ENCODE data around the gene ELF4. TPM values are rescaled to one million over a fixed set of nuclear protein-coding genes. Genes with fewer than 3 reads are reported as not detected.

Gene ELF4
- total RNA-seq, 1 donor from 2014 or later = 9.0 TPM

DNA sequence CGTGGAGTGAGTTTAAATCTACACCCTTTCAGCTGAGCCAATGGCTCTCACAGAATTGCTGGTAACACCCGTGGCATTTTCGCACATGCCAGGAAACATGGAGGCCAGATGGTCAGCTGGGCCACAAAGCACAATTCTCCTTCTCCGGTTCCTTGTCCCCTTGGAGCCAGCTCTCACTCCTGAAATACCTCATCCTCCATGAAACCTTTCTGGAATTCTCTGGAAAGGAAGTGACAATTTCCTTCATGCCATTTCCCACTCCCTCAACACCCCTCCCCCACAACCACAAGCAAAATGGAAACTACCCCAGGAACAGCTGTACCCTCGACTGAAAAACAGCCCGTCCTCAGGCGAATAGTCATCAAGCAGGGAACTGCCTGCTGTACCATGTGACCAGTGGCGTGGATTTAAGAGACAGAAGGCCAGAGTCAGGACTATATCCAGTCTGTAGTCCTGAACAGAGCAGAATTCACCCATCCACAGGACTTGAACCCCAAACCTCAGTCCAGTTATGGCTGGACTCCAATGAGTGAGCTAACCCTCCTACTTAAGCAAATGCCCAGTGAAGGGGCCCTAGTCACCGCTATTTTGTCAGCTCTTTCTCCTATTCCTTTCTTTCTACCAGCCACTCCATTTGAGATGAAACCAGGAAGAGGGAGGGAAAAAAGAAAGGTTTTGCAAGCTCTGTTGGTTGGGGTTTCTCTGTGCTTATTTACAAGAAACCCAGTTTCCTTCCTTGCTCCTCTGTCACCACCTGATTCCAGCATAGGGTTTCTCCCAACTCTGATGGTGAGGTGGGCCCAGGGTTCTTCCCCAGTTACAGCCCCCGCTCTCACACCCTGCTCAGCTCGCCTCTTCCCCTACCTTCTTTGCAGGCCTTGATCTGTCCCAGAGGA lies 24.5 kb downstream of the ELF4 start:
- no peak overlapping the region for H3K4me3 ChIP-seq (ENCODE audit: low read depth, low read length)
- no peaks in the 10 kb centered on the region for H3K27me3 ChIP-seq (ENCODE audit: control insufficient read depth, insufficient read depth, low read length)
- TF ChIP-seq, protein P1, sequence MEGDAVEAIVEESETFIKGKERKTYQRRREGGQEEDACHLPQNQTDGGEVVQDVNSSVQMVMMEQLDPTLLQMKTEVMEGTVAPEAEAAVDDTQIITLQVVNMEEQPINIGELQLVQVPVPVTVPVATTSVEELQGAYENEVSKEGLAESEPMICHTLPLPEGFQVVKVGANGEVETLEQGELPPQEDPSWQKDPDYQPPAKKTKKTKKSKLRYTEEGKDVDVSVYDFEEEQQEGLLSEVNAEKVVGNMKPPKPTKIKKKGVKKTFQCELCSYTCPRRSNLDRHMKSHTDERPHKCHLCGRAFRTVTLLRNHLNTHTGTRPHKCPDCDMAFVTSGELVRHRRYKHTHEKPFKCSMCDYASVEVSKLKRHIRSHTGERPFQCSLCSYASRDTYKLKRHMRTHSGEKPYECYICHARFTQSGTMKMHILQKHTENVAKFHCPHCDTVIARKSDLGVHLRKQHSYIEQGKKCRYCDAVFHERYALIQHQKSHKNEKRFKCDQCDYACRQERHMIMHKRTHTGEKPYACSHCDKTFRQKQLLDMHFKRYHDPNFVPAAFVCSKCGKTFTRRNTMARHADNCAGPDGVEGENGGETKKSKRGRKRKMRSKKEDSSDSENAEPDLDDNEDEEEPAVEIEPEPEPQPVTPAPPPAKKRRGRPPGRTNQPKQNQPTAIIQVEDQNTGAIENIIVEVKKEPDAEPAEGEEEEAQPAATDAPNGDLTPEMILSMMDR (IDR thresholded peaks at IDR 0.05; ENCODE audit: insufficient read depth, low read length, severe bottlenecking) = no peak
- FAIRE-seq (no peak), DNase-seq (ENCODE audit: low read depth) (no peak)
- H3K36me3 ChIP-seq (ENCODE audit: control insufficient read depth, insufficient read depth, low read length) = peaks cover 1% of the 10 kb centered on the region

- FAIRE-seq (no peak), DNase-seq (ENCODE audit: low read depth) (no peak)
- H3K36me3 ChIP-seq (ENCODE audit: control insufficient read depth, insufficient read depth, low read length) = peaks cover 1% of the 10 kb centered on the region
- TF ChIP-seq, protein P1 (IDR thresholded peaks at IDR 0.05; ENCODE audit: insufficient read depth, low read length, severe bottlenecking) = no peak
- no peaks in the 10 kb centered on the region for H3K27me3 ChIP-seq (ENCODE audit: control insufficient read depth, insufficient read depth, low read length)
- no peak overlapping the region for H3K4me3 ChIP-seq (ENCODE audit: low read depth, low read length)
Measured at GRCh38 chrX:130084631-130085237, 25.6 kb downstream of the ELF4 start.

DNA sequence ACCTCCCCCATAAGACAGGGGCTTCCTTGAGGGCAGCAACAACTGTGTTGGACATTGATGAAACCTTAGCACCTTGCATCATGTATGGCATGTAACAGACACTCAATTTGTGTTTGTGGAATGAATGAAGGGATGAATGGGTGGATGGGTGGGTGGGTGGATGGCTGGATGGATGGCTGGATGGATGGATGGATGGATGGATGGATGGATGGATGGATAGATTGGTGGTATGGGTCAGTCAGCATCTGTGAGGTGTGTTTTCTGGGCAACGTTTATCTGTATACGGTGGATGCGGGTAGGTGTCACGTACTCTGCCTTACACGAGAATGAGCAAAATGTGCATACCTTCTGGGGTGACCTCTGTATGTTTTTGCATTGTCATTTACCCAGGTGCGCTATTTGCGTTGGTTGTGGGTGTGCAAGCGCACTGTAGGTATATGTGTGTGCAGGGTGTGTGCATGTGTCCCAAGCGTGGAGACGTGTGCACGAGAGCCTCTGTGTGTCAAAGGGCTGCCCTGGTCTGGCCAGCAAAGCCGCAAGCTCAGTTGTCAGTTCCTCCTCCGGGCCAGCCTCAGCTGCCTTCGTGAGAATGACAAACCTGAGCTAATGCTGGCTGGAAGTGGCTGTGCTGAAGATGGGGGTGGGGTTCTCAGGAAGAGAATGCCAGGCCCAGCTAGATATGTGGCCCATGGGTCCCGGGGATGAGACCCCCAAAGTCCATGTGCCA lies 26.5 kb downstream of the ELF4 start:
- DNase-seq (ENCODE audit: low read depth) (no peak), FAIRE-seq (no peak)
- Histone ChIP-seq H3K36me3 (ENCODE audit: control insufficient read depth, insufficient read depth, low read length) (peaks cover 1% of the 10 kb centered on the region), H3K27me3 (ENCODE audit: control insufficient read depth, insufficient read depth, low read length) (no peaks in the 10 kb centered on the region), H3K4me3 (ENCODE audit: low read depth, low read length) (no peak overlapping the region)
- TF ChIP-seq, protein P1 (IDR thresholded peaks at IDR 0.05; ENCODE audit: insufficient read depth, low read length, severe bottlenecking) = no peak

DNA sequence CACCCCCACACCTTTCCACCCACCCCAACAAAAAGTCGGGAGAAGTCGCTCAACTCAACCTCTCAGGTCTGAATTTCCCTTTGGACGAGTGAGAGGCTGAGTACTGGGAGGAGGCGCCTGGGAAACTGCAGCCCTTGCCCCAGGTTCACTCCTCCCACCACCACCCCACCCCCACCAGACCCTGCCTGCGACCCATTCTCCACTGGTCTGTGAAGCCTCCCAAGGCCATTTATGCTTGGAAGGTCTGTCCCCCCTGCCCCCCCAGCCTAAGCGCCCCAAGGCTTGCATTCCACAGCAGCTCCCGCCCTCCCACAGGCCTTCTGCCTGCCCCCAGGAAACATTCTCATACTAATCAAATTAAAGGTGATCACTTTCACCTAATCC lies 27.2 kb downstream of the ELF4 start:
- FAIRE-seq = no peak
- peaks cover 1% of the 10 kb centered on the region for H3K36me3 ChIP-seq (ENCODE audit: control insufficient read depth, insufficient read depth, low read length)

DNA sequence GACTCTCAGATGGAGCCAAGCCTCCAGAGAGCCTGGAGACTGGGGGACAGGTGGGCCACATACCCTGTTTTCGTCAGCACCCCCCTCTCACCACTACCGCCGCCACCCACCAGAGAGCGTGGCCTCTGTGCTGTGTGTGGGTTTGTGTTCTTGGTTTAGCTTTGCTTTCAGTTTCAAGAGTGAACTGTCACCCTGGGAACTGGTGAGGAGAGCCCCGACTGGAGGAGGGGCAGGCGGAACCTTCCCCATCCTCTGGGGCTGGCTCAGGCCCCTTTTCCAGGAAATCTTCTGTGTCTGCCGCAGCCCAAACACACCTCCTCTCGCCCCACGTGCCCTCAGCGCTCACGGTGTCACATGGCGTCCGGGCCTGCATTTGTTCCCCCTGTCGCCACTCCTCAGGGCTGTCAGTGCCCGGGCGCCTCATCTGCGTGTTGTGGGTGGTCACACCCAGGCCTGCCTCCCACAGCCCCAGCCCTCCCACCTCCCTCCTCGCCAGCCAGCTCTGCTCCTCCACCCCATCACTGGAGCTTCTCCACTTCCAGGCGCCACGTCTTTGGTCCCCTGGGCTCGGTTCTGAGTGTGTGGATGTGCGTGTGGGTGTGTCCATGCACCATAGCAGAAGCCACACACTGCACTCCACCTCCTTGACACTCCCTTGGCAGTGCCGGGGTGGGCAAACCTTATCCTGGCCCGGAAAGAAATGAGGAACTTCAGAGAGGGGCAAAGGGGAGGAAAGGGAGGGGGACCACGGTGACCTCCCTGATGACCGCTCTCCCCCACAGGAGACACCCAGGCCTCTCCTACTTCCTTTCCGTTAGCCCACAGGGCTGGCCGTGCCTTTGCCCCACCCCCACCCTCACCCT lies 27.8 kb downstream of the ELF4 start:
- FAIRE-seq (no peak), DNase-seq (ENCODE audit: low read depth) (no peak)
- TF ChIP-seq, protein P1 (IDR thresholded peaks at IDR 0.05; ENCODE audit: insufficient read depth, low read length, severe bottlenecking) = no peak
- no peaks in the 10 kb centered on the region for H3K27me3 ChIP-seq (ENCODE audit: control insufficient read depth, insufficient read depth, low read length)
- no peak overlapping the region for H3K4me3 ChIP-seq (ENCODE audit: low read depth, low read length)
- peaks cover 2% of the 10 kb centered on the region for H3K36me3 ChIP-seq (ENCODE audit: control insufficient read depth, insufficient read depth, low read length)

More for the DNA sequence above, 27.2 kb downstream of the ELF4 start:
- DNase-seq (ENCODE audit: low read depth) = no peak
- Histone ChIP-seq H3K27me3 (ENCODE audit: control insufficient read depth, insufficient read depth, low read length) (no peaks in the 10 kb centered on the region), H3K4me3 (ENCODE audit: low read depth, low read length) (no peak overlapping the region)
- TF ChIP-seq, protein P1 (IDR thresholded peaks at IDR 0.05; ENCODE audit: insufficient read depth, low read length, severe bottlenecking) = no peak
